IPS-20b (cell line): ENCODE measurements around the gene RHEB.

Experiments
- H3K27ac ChIP-seq: one replicate; pipeline ENCODE4 v1.5.1; 2013; ENCODE audit warnings: low read length
- H3K27me3 ChIP-seq: 2 replicates; pipeline ENCODE4 v1.6.1; 2013; ENCODE audit warnings: mild to moderate bottlenecking, low read length, inconsistent platforms; ENCODE audit not compliant: insufficient read depth
- H3K36me3 ChIP-seq: 2 replicates; pipeline ENCODE4 v1.6.1; 2013; ENCODE audit warnings: low read depth, mild to moderate bottlenecking, inconsistent platforms, low read length, moderate library complexity; ENCODE audit not compliant: insufficient read depth
- H3K4me1 ChIP-seq: 2 replicates; pipeline ENCODE4 v1.6.1; 2013; ENCODE audit warnings: mild to moderate bottlenecking, control low read depth, inconsistent platforms, low read length, moderate library complexity; ENCODE audit not compliant: insufficient read depth
- H3K4me3 ChIP-seq: 2 replicates; pipeline ENCODE4 v1.5.1; 2013; ENCODE audit warnings: mild to moderate bottlenecking, low read length, inconsistent platforms
- H3K9ac ChIP-seq: 2 replicates; pipeline ENCODE4 v1.6.1; 2013; ENCODE audit warnings: low read depth, mild to moderate bottlenecking, inconsistent platforms, low read length, moderate library complexity
- H3K9me3 ChIP-seq: 2 replicates; pipeline ENCODE4 v1.6.1; 2013; ENCODE audit warnings: mild to moderate bottlenecking, low read depth, low read length, inconsistent platforms; ENCODE audit not compliant: insufficient read depth

Gene RHEB

DNA sequence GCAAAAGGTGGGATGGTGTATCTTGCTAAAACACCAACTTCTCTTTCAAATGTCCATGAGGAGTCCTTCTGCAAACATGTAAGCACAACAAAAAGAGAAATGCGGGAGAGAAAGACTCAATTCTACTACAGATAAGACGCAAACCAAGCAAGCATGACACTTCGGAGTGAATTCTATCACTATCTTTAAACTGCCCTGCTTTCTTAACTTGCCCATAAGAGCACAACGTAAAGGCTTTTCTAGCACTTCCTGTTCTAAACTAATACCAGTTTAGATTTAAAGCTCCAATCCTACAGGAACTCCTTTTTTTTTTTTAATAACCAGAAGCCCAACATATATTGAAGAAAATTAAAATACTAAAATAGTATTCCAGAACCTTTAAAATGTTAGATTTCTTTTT is 8.4 kb downstream of the RHEB start:
- Histone ChIP-seq H3K27ac (no peak overlapping the region), H3K36me3 (no peaks in the 10 kb centered on the region), H3K27me3 (no peaks in the 10 kb centered on the region), H3K9me3 (no peaks in the 10 kb centered on the region), H3K4me3 (no peak overlapping the region), H3K9ac (no peak overlapping the region), H3K4me1 (peaks cover 39% of the 10 kb centered on the region)

- no peak overlapping the region for H3K27ac ChIP-seq
- no peaks in the 10 kb centered on the region for H3K27me3 ChIP-seq
- no peaks in the 10 kb centered on the region for H3K36me3 ChIP-seq
- no peaks in the 10 kb centered on the region for H3K9me3 ChIP-seq
- no peak overlapping the region for H3K4me3 ChIP-seq
- H3K4me1 ChIP-seq, result peaks cover 42% of the 10 kb centered on the region
- H3K9ac ChIP-seq, result no peak overlapping the region
Observed at GRCh38 chr7:151509670-151510333, 9.9 kb downstream of the RHEB start.

DNA sequence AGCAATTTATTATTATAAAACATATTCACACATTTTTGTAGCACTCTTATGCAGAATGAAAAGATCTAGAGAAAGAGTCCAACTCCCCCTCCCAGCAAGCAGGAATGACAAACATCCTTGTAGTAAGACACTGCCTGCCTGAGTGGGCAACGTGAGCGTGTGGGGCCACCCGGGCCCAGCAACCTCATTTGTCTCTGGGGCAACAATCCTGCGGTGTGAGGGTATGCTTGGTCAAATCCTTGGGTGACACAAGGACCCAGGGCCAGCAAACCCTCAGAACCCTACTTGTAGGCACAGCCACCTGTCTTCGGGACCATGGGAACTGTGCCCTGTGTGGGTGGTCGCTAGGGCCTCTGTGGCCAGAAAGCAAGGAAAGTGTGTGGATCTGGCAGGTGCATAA is 10.7 kb downstream of the RHEB start:
- H3K4me1 ChIP-seq, result peaks cover 50% of the 10 kb centered on the region
- H3K9ac ChIP-seq, result no peak overlapping the region
- H3K4me3 ChIP-seq, result no peak overlapping the region
- H3K36me3 ChIP-seq, result no peaks in the 10 kb centered on the region
- H3K9me3 ChIP-seq, result no peaks in the 10 kb centered on the region
- H3K27me3 ChIP-seq, result no peaks in the 10 kb centered on the region
- no peak overlapping the region for H3K27ac ChIP-seq

DNA sequence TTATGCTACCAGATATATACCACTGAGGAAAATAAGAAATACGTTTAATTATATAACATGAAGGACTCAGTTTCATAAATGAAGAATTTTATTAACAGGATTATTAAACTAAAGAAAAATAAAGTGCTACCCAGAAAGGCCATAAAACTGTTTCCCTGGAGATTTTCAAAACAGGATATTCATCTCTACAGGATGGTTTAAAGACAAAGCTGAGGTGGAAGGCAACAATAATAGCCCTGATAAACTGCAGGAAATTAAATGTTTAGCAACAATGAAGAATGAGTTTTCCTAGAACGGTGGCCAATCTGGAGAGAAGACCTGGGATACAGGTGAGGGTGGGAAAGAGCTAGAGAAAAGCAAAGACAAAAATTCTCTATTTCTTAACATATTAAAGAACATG is 11.9 kb downstream of the RHEB start:
- H3K27ac ChIP-seq, result no peak overlapping the region
- H3K36me3 ChIP-seq, result no peaks in the 10 kb centered on the region
- no peak overlapping the region for H3K9ac ChIP-seq
- H3K4me3 ChIP-seq, result no peak overlapping the region
- peaks cover 48% of the 10 kb centered on the region for H3K4me1 ChIP-seq
- no peaks in the 10 kb centered on the region for H3K9me3 ChIP-seq
- no peaks in the 10 kb centered on the region for H3K27me3 ChIP-seq

- no peaks in the 10 kb centered on the region for H3K36me3 ChIP-seq
- no peak overlapping the region for H3K4me3 ChIP-seq
- H3K27ac ChIP-seq, result no peak overlapping the region
- no peaks in the 10 kb centered on the region for H3K27me3 ChIP-seq
- H3K9ac ChIP-seq, result no peak overlapping the region
- H3K4me1 ChIP-seq, result peaks cover 48% of the 10 kb centered on the region
- no peaks in the 10 kb centered on the region for H3K9me3 ChIP-seq
Observed at GRCh38 chr7:151506901-151507382, 12.8 kb downstream of the RHEB start.

DNA sequence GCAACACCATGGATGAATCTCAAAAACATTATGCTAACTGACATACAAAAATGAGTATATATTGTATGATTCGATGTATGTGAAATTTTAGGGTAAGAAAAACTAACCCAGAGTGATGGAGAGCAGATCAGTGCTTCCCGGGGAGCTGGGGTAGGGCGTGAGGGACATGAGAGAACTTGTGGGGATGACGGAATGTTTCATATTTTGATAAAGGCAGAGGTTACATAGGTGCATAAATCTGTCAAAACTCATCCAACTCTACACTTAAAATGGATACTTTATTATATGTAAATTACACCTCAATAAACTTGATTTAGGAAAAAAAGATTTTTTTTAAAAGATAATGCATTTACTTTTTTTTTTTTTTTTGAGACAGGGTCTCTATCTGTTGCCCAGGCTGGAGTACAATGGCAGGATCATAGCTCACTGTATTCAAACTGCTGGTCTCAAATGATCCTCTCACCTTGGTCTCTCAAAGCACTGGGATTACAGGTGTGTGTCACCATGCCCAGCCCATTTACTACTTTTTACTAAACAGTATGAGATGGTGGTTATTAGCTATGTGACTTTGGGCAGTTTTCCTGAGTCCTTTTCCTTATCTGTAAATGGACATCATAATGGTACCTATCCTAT is 13.7 kb downstream of the RHEB start:
- no peaks in the 10 kb centered on the region for H3K27me3 ChIP-seq
- H3K9ac ChIP-seq, result no peak overlapping the region
- no peak overlapping the region for H3K27ac ChIP-seq
- H3K4me3 ChIP-seq, result no peak overlapping the region
- H3K36me3 ChIP-seq, result no peaks in the 10 kb centered on the region
- H3K9me3 ChIP-seq, result no peaks in the 10 kb centered on the region
- H3K4me1 ChIP-seq, result peaks cover 48% of the 10 kb centered on the region

DNA sequence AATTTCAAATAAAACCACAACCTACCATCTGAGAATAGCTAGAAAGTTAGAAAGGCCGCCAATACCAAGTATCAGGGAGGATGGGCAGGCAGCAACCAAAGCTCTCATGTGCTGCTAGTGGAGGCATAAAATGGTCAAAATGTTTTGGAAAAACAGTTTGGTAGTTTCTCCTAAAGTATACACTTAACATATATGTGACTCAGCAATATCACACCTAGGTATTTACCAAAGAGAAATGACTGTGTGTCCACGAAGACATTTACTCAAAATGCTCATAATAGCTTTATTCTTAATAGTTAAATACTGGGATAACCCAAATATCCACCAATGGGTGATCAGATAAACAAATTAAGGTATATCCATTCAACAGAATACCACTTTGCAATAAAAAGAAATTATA is 14.3 kb downstream of the RHEB start:
- H3K27me3 ChIP-seq, result no peaks in the 10 kb centered on the region
- H3K9ac ChIP-seq, result no peak overlapping the region
- no peak overlapping the region for H3K4me3 ChIP-seq
- no peak overlapping the region for H3K27ac ChIP-seq
- no peaks in the 10 kb centered on the region for H3K36me3 ChIP-seq
- peaks cover 44% of the 10 kb centered on the region for H3K4me1 ChIP-seq
- no peaks in the 10 kb centered on the region for H3K9me3 ChIP-seq

- no peak overlapping the region for H3K27ac ChIP-seq
- H3K4me1 ChIP-seq, result peaks cover 39% of the 10 kb centered on the region
- no peaks in the 10 kb centered on the region for H3K27me3 ChIP-seq
- no peak overlapping the region for H3K9ac ChIP-seq
- no peaks in the 10 kb centered on the region for H3K36me3 ChIP-seq
- H3K4me3 ChIP-seq, result no peak overlapping the region
- no peaks in the 10 kb centered on the region for H3K9me3 ChIP-seq
Observed at GRCh38 chr7:151504715-151505326, 14.9 kb downstream of the RHEB start.

DNA sequence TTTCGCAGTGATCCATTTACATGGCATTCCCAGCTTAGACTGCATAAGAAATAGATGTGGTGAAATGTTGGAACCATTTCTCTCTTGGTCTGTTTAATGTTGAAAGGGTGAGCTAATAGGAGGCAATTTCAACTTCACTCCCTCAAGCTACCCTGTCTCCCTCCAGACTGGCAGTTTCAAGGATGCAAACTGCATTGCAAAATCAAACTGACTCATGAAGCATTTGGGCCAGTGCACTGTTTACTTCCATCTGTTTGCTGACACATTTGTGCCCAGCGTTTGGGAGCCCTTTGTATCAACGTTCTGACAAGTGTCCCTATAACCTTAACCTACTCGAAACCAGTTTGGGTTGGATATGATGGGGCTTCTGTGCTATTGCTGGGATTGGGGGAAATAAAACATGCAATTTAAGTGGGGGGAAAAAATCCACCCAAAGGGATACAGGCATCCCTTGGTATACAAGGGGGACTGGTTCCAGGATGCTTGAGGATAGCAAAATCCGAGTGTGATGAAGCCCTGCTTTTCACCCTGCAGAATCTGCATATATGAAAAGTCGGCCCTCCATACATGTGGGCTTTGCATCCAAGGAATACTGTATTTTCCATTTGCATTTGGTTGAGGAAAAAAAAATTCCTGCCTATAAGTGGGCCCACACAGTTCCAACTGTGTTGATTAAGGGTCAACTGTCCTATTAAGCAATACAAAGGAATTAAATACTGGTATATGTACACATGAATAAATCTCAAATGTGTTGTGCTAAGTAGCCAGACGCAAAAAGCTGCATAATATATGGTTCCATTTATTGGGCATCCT is 15.6 kb downstream of the RHEB start:
- peaks cover 35% of the 10 kb centered on the region for H3K4me1 ChIP-seq

GRCh38 chr7:151501676-151502075 is 18.0 kb downstream of the RHEB start:
- H3K9me3 ChIP-seq, result no peaks in the 10 kb centered on the region
- H3K36me3 ChIP-seq, result no peaks in the 10 kb centered on the region
- no peak overlapping the region for H3K4me3 ChIP-seq
- H3K27me3 ChIP-seq, result no peaks in the 10 kb centered on the region
- H3K9ac ChIP-seq, result no peak overlapping the region
- no peak overlapping the region for H3K27ac ChIP-seq
- peaks cover 19% of the 10 kb centered on the region for H3K4me1 ChIP-seq

More for the DNA sequence above, 15.6 kb downstream of the RHEB start:
- H3K9ac ChIP-seq, result no peak overlapping the region
- H3K9me3 ChIP-seq, result no peaks in the 10 kb centered on the region
- no peaks in the 10 kb centered on the region for H3K27me3 ChIP-seq
- no peak overlapping the region for H3K4me3 ChIP-seq
- no peaks in the 10 kb centered on the region for H3K36me3 ChIP-seq
- no peak overlapping the region for H3K27ac ChIP-seq

DNA sequence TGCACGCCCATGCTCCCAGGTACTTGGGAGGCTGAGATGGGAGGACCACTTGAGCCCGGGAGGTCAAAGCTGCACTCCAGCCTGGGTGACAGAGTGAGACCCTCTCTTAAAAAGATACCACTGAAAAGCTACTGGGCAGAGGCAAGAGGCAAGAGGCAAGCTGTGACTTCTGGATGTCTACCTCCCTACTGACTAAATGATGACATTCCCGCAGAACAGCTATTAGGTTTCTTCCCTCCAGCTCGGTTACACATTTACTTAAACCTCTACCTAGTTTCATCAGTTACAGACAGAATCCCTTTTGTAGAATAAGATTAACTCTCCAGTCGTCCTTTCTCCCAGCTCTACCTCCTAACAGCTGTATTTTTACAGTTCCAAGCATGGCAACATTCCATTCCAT is 21.2 kb downstream of the RHEB start:
- Histone ChIP-seq H3K9ac (no peak overlapping the region), H3K27ac (no peak overlapping the region), H3K27me3 (no peaks in the 10 kb centered on the region), H3K36me3 (no peaks in the 10 kb centered on the region), H3K4me3 (no peak overlapping the region), H3K9me3 (no peaks in the 10 kb centered on the region), H3K4me1 (peaks cover 20% of the 10 kb centered on the region)
